H9 (cell line): Measurements from ENCODE around the gene KCTD1. TPM values are rescaled to one million over a fixed set of nuclear protein-coding genes. Genes with fewer than 3 reads are reported as not detected.

Experiments
- DNase-seq: peaks from one replicate; pipeline ENCODE4 v3.0.0-alpha.2; 2017
- H2AFZ ChIP-seq: one replicate; pipeline ENCODE4 v1.6.1; 2013; ENCODE audit warnings: mild to moderate bottlenecking, low read length, control low read depth, moderate library complexity
- H2AK5ac ChIP-seq: 2 replicates; pipeline ENCODE4 v1.6.1; 2013; ENCODE audit warnings: low read length, control low read depth, mixed read lengths; ENCODE audit not compliant: insufficient read length
- H2BK120ac ChIP-seq: one replicate; pipeline ENCODE4 v1.6.1; 2013; ENCODE audit warnings: low read depth, mild to moderate bottlenecking, low read length, control low read depth, inconsistent platforms; ENCODE audit not compliant: poor library complexity, severe bottlenecking
- H2BK12ac ChIP-seq: 2 replicates; pipeline ENCODE4 v1.6.1; 2013; ENCODE audit warnings: low read length, control low read depth, mixed read lengths, low read depth; ENCODE audit not compliant: insufficient read length
- H2BK15ac ChIP-seq: 2 replicates; pipeline ENCODE4 v1.6.1; 2013; ENCODE audit warnings: low read depth, low read length, control low read depth
- H2BK20ac ChIP-seq: one replicate; pipeline ENCODE4 v1.6.1; 2013; ENCODE audit warnings: low read depth, mild to moderate bottlenecking, low read length, control low read depth, inconsistent platforms; ENCODE audit not compliant: poor library complexity, severe bottlenecking
- H2BK5ac ChIP-seq: 2 replicates; pipeline ENCODE4 v1.6.1; 2013; ENCODE audit warnings: low read length, control low read depth, mixed read lengths; ENCODE audit not compliant: insufficient read length
- H3K14ac ChIP-seq: 2 replicates; pipeline ENCODE4 v1.6.1; 2013; ENCODE audit warnings: low read length, control low read depth; ENCODE audit not compliant: insufficient read depth
- H3K18ac ChIP-seq: 2 replicates; pipeline ENCODE4 v1.6.1; 2013; ENCODE audit warnings: low read depth, mild to moderate bottlenecking, mixed read lengths, low read length, control low read depth; ENCODE audit not compliant: insufficient read length
- H3K23ac ChIP-seq: 2 replicates; pipeline ENCODE4 v1.6.1; 2013; ENCODE audit warnings: low read length, control low read depth, mixed read lengths, low read depth; ENCODE audit not compliant: insufficient read length
- H3K23me2 ChIP-seq: 2 replicates; pipeline ENCODE4 v1.6.1; 2013; ENCODE audit warnings: low read depth, mild to moderate bottlenecking, mixed read lengths, low read length, control low read depth; ENCODE audit not compliant: insufficient read length, poor library complexity, severe bottlenecking
- H3K27ac ChIP-seq: 2 replicates; pipeline ENCODE4 v1.5.1; 2013; ENCODE audit warnings: low read length, control low read depth, mixed read lengths, low read depth; ENCODE audit not compliant: insufficient read length
- H3K27me3 ChIP-seq: 2 replicates; pipeline ENCODE4 v1.6.1; 2013; ENCODE audit warnings: low read length, control low read depth, inconsistent platforms; ENCODE audit not compliant: insufficient read depth
- H3K4ac ChIP-seq: 2 replicates; pipeline ENCODE4 v1.6.1; 2013; ENCODE audit warnings: low read depth, mild to moderate bottlenecking, control low read depth, inconsistent platforms, low read length, moderate library complexity
- H3K4me1 ChIP-seq: 2 replicates; pipeline ENCODE4 v1.6.1; 2013; ENCODE audit warnings: low read length, control low read depth, inconsistent platforms; ENCODE audit not compliant: insufficient read depth
- H3K4me2 ChIP-seq: 2 replicates; pipeline ENCODE4 v1.6.1; 2013; ENCODE audit warnings: low read length, control low read depth, mixed read lengths; ENCODE audit not compliant: insufficient read length, insufficient read depth
- H3K56ac ChIP-seq: 2 replicates; pipeline ENCODE4 v1.6.1; 2013; ENCODE audit warnings: low read depth, mild to moderate bottlenecking, mixed read lengths, low read length, control low read depth; ENCODE audit not compliant: insufficient read length
- H3K79me1 ChIP-seq: 2 replicates; pipeline ENCODE4 v1.6.1; 2013; ENCODE audit warnings: low read depth, mild to moderate bottlenecking, moderate library complexity, low read length, control low read depth, inconsistent platforms; ENCODE audit not compliant: insufficient read depth, poor library complexity, severe bottlenecking
- H3K79me2 ChIP-seq: 2 replicates; pipeline ENCODE4 v1.6.1; 2013; ENCODE audit warnings: low read length, control low read depth, inconsistent platforms; ENCODE audit not compliant: insufficient read depth
- H3K9ac ChIP-seq: 2 replicates; pipeline ENCODE4 v1.6.1; 2013; ENCODE audit warnings: low read length, control low read depth, mixed read lengths; ENCODE audit not compliant: insufficient read length; ENCODE audit errors: extremely low read depth
- H3K9me3 ChIP-seq: one replicate; pipeline ENCODE4 v1.6.1; 2013; ENCODE audit warnings: low read depth, low read length, inconsistent platforms; ENCODE audit not compliant: control insufficient read depth
- H3T11ph ChIP-seq: one replicate; pipeline ENCODE4 v1.6.1; 2013; ENCODE audit warnings: mild to moderate bottlenecking, low read length, control low read depth, inconsistent platforms
- H4K20me1 ChIP-seq: one replicate; pipeline ENCODE4 v1.6.1; 2013; ENCODE audit not compliant: control insufficient read depth, insufficient read length, insufficient read depth
- H4K5ac ChIP-seq: 2 replicates; pipeline ENCODE4 v1.6.1; 2013; ENCODE audit warnings: low read depth, mild to moderate bottlenecking, mixed read lengths, low read length, control low read depth; ENCODE audit not compliant: insufficient read length
- H4K8ac ChIP-seq: replicated peaks from 2 replicates; pipeline ENCODE4 v1.6.1; 2013; ENCODE audit warnings: low read length, control low read depth, mixed read lengths, low read depth; ENCODE audit not compliant: insufficient read length
- H4K91ac ChIP-seq: 2 replicates; pipeline ENCODE4 v1.6.1; 2013; ENCODE audit warnings: low read depth, mild to moderate bottlenecking, moderate library complexity, mixed read lengths, low read length, control low read depth; ENCODE audit not compliant: insufficient read length
- H3K27ac Mint-ChIP-seq, 3 experiments: 2 replicates in 2 of 3; 3 replicates in 1 of 3; pipeline ENCODE4 v1.8.0; 2020 to 2021; ENCODE audit warnings: mixed read lengths in 3 of 3, mild to moderate bottlenecking in 1 of 3, moderate library complexity in 1 of 3
- H3K27me3 Mint-ChIP-seq: 2 replicates; pipeline ENCODE4 v1.8.0; 2021; ENCODE audit warnings: low read depth, mild to moderate bottlenecking, moderate library complexity, mixed read lengths
- H3K36me3 Mint-ChIP-seq, 3 experiments: 2 replicates in 2 of 3; 3 replicates in 1 of 3; pipeline ENCODE4 v1.8.0; 2020 to 2021; ENCODE audit warnings: low read depth in 3 of 3, mixed read lengths in 3 of 3; ENCODE audit not compliant: insufficient read depth in 1 of 3
- H3K4me1 Mint-ChIP-seq, 2 experiments: 2 replicates each; pipeline ENCODE4 v1.8.0; 2020; ENCODE audit warnings: mixed read lengths in 2 of 2
- H3K4me3 Mint-ChIP-seq, 2 experiments: 2 replicates in 1 of 2; 3 replicates in 1 of 2; pipeline ENCODE4 v1.8.0; 2020 to 2021; ENCODE audit warnings: mild to moderate bottlenecking in 2 of 2, mixed read lengths in 2 of 2, moderate library complexity in 1 of 2
- H3K9me3 Mint-ChIP-seq, 2 experiments: 2 replicates in 1 of 2; 3 replicates in 1 of 2; pipeline ENCODE4 v1.8.0; 2020; ENCODE audit warnings: mild to moderate bottlenecking in 2 of 2, mixed read lengths in 2 of 2, moderate library complexity in 1 of 2
- CTCF ChIP-seq: fragments of 200-600 bp; sonication (generic); conservative IDR thresholded peaks from 3 replicates; pipeline ENCODE4 v1.8.0; 2021; ENCODE audit warnings: antibody characterized with exemption, mild to moderate bottlenecking
- WGBS: extraction: QIAGEN DNeasy Blood & Tissue Kit; methylation state at CpG from one replicate; pipeline ENCODE4 v1.1.7; 2013; ENCODE audit warnings: missing lambda C conversion rate, low lambda C conversion rate, mixed read lengths; ENCODE audit not compliant: insufficient read length; ENCODE audit errors: extremely low coverage; 5-methylcytosine and 5-hydroxymethylcytosine counted together
- total RNA-seq: library from RNA; stranded (reverse); gene quantifications from 2 replicates; pipeline ENCODE4 v1.2.1, GENCODE V29; 2021

The KCTD1 gene
- total RNA-seq, 1 experiment from 2014 or later: 10.8 TPM

GRCh38 chr18:26458526-26459232, 89.7 kb downstream of the KCTD1 start:
- WGBS: no CpG with 5 or more reads among the region's 9 CpGs
- H3K27me3 ChIP-seq: no peaks in the 10 kb centered on the region
- no peaks in the 10 kb centered on the region for H4K20me1 ChIP-seq
- no peak overlapping the region for H3K4me3 Mint-ChIP-seq
- H3T11ph ChIP-seq: no peak overlapping the region
- H3K27ac Mint-ChIP-seq: no peak overlapping the region
- H2BK20ac ChIP-seq: no peak overlapping the region
- H3K56ac ChIP-seq: no peak overlapping the region
- H2BK15ac ChIP-seq: no peak overlapping the region
- H3K4me2 ChIP-seq: no peak overlapping the region
- no peaks in the 10 kb centered on the region for H3K9me3 Mint-ChIP-seq
- H2AFZ ChIP-seq: no peak overlapping the region
- no peaks in the 10 kb centered on the region for H3K79me2 ChIP-seq
- no peaks in the 10 kb centered on the region for H3K9me3 ChIP-seq
- no peak overlapping the region for H4K8ac ChIP-seq
- no peak overlapping the region for H2AK5ac ChIP-seq
- peaks cover 7 to 22% (median 7%) of the 10 kb centered on the region in 3 experiments; a peak in 5 of 7 replicates for H3K36me3 Mint-ChIP-seq
- no peak for TF ChIP-seq CTCF
- peaks cover 10% of the 10 kb centered on the region for H3K27me3 Mint-ChIP-seq
- H3K79me1 ChIP-seq: no peaks in the 10 kb centered on the region
- no peak for DNase-seq
- H2BK5ac ChIP-seq: no peak overlapping the region
- H3K18ac ChIP-seq: no peak overlapping the region
- H3K4me1 Mint-ChIP-seq: peaks cover 26 to 27% of the 10 kb centered on the region in 2 experiments
- peaks cover 3% of the 10 kb centered on the region; the same call in 1 of the 2 replicates for H3K4me1 ChIP-seq
- H4K91ac ChIP-seq: no peak overlapping the region
- no peak overlapping the region for H3K4ac ChIP-seq
- no peak overlapping the region for H3K27ac ChIP-seq
- H4K5ac ChIP-seq: no peak overlapping the region
- H3K23me2 ChIP-seq: no peaks in the 10 kb centered on the region
- H3K23ac ChIP-seq: no peak overlapping the region
- no peak overlapping the region for H2BK120ac ChIP-seq
- no peak overlapping the region for H3K9ac ChIP-seq
- no peak overlapping the region for H2BK12ac ChIP-seq
- H3K14ac ChIP-seq: no peak overlapping the region
